Right ventricle myocardium inferior (tissue), 1 donor: Measurements from ENCODE around the gene NEK11. TPM values are rescaled to one million over a fixed set of nuclear protein-coding genes. Genes with fewer than 3 reads are reported as not detected.

Experiments used
- ATAC-seq: fragments of 200-7000 bp; cut with Tn5 transposase; one replicate; pipeline ENCODE4 v1.9.1; 2020; ENCODE audit warnings: mild to moderate bottlenecking, moderate library complexity
- DNase-seq: peaks from one replicate; pipeline ENCODE4 v3.0.0; 2021; ENCODE audit errors: missing footprints
- intact Hi-C: fragments of 100-400 bp; cut with DNase I; formaldehyde crosslinking; loops from one replicate; pipeline ENCODE4 v1.11.0; 2022
- long read RNA-seq: library from polyadenylated mRNA; unstranded; transcript quantifications from one replicate; pipeline ENCODE4 v2.0.0, GENCODE V29; 2021
- total RNA-seq: library from RNA; stranded (reverse); fragmentation: NEBNext Ultra II Directional; extraction: Animal tissue kit (Norgen Biotek cat#: 25700); gene quantifications from one replicate; pipeline ENCODE4 v1.2.1, GENCODE V29; 2021
- donor health status: DM: no; HTN: yes; CAD: no; lungs with severe emphysema.

NEK11 gene, protein sequence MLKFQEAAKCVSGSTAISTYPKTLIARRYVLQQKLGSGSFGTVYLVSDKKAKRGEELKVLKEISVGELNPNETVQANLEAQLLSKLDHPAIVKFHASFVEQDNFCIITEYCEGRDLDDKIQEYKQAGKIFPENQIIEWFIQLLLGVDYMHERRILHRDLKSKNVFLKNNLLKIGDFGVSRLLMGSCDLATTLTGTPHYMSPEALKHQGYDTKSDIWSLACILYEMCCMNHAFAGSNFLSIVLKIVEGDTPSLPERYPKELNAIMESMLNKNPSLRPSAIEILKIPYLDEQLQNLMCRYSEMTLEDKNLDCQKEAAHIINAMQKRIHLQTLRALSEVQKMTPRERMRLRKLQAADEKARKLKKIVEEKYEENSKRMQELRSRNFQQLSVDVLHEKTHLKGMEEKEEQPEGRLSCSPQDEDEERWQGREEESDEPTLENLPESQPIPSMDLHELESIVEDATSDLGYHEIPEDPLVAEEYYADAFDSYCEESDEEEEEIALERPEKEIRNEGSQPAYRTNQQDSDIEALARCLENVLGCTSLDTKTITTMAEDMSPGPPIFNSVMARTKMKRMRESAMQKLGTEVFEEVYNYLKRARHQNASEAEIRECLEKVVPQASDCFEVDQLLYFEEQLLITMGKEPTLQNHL
- total RNA-seq, result 1.3 TPM
- long read RNA-seq, partial matches to known transcripts, result 0 of 1 reads
- long read RNA-seq, other reads (novel, unspliced or antisense), result 1 of 1 reads

GRCh38 chr3:131026321-131027151, at the start of gene NEK11, which contains the start of gene ASTE1:
Gene NEK11, plus strand, starts transcription at chr3:131026877. Its CDS starts 2,832 bp downstream, at chr3:131029709.
Gene ASTE1, minus strand, starts transcription at chr3:131026825. Its CDS starts 1,519 bp downstream, at chr3:131025306.
- ATAC-seq (peak; percentile 99), DNase-seq (peak; percentile 97)
- intact Hi-C loops, result loop anchor here (5.0 to 10.0 kb wide), 2 partner anchors 279 to 358 kb away; partner anchors contain the start of genes NUDT16 and PIK3R4

GRCh38 chr3:130979117-130979516, 47.6 kb upstream of the NEK11 start:
- ATAC-seq (no peak), DNase-seq (no peak)
- intact Hi-C loops, result no loop called here

DNA sequence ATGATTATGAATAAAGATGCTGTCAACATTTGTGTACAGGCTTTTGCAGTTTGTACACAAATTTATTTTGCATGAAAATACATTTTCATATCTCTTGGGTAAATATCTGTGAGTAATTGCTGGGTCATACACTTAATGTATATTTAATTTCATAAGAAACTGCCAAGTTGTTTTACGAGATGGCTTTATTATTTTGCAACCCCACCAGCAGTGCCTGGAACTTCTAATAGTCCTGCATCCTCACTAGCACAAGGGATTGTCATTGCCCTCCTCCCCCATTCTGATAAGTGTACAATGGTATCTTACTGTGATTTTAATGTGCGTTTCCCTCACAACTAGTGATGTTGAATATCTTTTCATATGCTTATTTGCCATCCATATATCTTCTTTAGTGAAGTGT, 45.2 kb upstream of the NEK11 start:
- DNase-seq, result no peak
- intact Hi-C loops, result no loop called here
- no peak for ATAC-seq

- ATAC-seq (no peak), DNase-seq (no peak)
- intact Hi-C loops, result no loop called here
Observed at GRCh38 chr3:130990282-130990681, 36.4 kb upstream of the NEK11 start.

- ATAC-seq (no peak), DNase-seq (no peak)
- intact Hi-C loops, result no loop called here
Observed at GRCh38 chr3:130991126-130991525, 35.6 kb upstream of the NEK11 start.

DNA sequence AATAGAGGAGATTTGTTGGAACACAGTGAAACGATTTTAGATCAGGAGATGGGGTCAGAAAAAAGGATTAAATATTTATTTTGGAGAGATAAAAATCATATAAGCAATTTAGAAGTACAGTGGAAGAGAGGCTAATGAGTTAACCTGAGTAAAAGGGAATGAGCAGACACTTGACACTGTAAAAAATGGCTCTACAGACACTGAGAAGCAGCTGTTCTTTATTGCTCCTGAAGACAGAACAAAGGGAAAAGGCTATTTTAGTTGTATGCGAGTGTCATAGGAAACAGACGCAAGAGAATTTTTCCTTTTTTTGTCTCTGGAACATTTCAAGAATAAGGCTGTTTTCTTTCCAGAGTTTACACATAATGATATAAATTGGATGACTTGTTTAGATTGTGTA, 34.3 kb upstream of the NEK11 start:
- DNase-seq, result no peak
- intact Hi-C loops, result no loop called here
- ATAC-seq, result no peak

DNA sequence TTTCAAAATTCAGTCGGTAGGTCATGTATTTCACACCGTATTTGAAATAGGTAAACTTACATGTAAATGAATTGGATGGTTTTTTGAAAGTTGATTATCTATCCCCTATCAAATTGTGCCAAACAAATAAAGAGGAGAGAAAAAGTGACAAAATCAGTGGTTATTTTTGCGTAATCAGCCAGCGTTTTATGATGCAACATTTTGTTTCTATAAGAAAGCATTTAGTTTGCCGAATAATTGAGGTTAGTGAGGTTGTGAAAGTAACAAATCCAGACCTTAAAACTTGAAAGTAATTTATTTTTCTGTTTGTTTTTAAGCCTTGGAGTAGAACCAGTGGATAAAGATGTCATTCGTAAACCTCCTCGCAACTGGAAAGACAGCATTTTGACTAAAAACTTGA, 29.4 kb upstream of the NEK11 start:
- ATAC-seq (no peak), DNase-seq (no peak)
- intact Hi-C loops, result no loop called here

GRCh38 chr3:131001071-131001470, 25.6 kb upstream of the NEK11 start:
- intact Hi-C loops, result no loop called here
- DNase-seq (no peak), ATAC-seq (no peak)

GRCh38 chr3:131004603-131005002, 22.1 kb upstream of the NEK11 start:
- ATAC-seq (no peak), DNase-seq (no peak)
- intact Hi-C loops, result no loop called here

GRCh38 chr3:131007256-131007655, 19.4 kb upstream of the NEK11 start:
- intact Hi-C loops, result no loop called here
- DNase-seq (no peak), ATAC-seq (no peak)

DNA sequence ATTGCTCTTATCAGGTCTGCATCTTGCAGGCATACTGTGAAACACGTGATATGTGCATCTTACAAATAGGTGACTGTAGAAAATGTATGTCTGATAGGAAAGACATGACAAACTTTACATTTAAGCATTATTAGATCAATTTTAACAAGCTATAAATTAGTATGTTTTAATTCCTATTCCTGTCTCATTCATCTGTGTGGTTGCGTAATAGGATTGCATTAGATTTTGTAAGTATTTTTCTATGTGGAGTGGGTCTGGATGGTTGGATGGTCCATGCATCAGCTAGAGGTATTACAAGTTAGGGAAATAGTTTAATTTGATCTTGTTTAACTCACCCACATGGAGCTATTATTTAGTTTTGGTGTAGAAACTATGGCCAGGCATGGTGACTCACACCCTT, 18.9 kb upstream of the NEK11 start:
- no peak for ATAC-seq
- DNase-seq, result no peak
- intact Hi-C loops, result no loop called here

GRCh38 chr3:131008326-131008725, 18.4 kb upstream of the NEK11 start:
- ATAC-seq (no peak), DNase-seq (no peak)
- intact Hi-C loops, result no loop called here

DNA sequence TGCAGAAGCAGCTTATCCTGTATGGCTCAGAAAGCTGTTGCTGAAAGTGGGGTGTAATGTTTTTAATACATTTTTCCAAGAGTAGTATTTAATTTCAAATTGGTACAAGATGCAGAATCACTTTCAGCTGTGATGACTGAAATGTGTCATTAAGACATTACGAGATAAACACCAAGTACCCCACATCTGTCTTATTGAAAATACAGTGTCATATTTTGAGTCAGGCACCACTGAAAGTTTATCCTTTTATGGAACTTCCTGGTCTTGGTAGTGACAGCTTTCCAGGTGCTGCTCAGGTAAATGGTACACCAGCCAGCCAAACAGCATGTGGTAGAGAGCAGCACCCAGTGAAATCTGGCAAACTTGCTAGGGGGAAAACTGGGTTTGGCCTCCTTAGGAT, 17.0 kb upstream of the NEK11 start:
- DNase-seq (no peak), ATAC-seq (no peak)
- intact Hi-C loops, result no loop called here

GRCh38 chr3:131018970-131019369, 7.7 kb upstream of the NEK11 start:
- intact Hi-C loops, result no loop called here
- DNase-seq, result no peak
- ATAC-seq, result no peak

GRCh38 chr3:131020122-131020693, 6.5 kb upstream of the NEK11 start:
- intact Hi-C loops, result loop anchor here (10.0 kb wide), 1 partner anchor 365 kb away; the partner anchor contains the start of gene NUDT16
- ATAC-seq (no peak), DNase-seq (no peak)

- intact Hi-C loops, result loop anchor here (5.0 to 10.0 kb wide), 2 partner anchors 278 to 359 kb away; partner anchors contain the start of genes NUDT16 and PIK3R4
- DNase-seq (no peak), ATAC-seq (no peak)
Observed at GRCh38 chr3:131025539-131025938, 1.1 kb upstream of the NEK11 start.

- intact Hi-C loops, result loop anchor here (5.0 to 10.0 kb wide), 2 partner anchors 282 to 356 kb away; partner anchors contain the start of genes NUDT16 and PIK3R4
- no peak for ATAC-seq
Observed at GRCh38 chr3:131028844-131029243, 2.2 kb downstream of the NEK11 start.

GRCh38 chr3:131031660-131032059, 5.0 kb downstream of the NEK11 start:
- DNase-seq (no peak), ATAC-seq (no peak)
- intact Hi-C loops, result loop anchor here (10.0 kb wide), 1 partner anchor 993 kb away; no protein-coding TSS in a partner anchor

More at GRCh38 chr3:131028844-131029243, 2.2 kb downstream of the NEK11 start:
- no peak for DNase-seq
